CD4-positive, alpha-beta T cell treated with Interferon alpha-2 for 1 hour (primary cell): ENCODE data around the gene SLA2.
A peak's percentile ranks its signal among the peaks of the same experiment; 100 is the strongest.

Experiments used
- DNase-seq, 2 donors: peaks; one replicate each; pipeline ENCODE4 v3.0.0-alpha.2; 2020 to 2022

The SLA2 gene

GRCh38 chr20:36573798-36574365 is 72.1 kb downstream of the SLA2 start:
- peak; percentile 50 to 51 for DNase-seq

DNA sequence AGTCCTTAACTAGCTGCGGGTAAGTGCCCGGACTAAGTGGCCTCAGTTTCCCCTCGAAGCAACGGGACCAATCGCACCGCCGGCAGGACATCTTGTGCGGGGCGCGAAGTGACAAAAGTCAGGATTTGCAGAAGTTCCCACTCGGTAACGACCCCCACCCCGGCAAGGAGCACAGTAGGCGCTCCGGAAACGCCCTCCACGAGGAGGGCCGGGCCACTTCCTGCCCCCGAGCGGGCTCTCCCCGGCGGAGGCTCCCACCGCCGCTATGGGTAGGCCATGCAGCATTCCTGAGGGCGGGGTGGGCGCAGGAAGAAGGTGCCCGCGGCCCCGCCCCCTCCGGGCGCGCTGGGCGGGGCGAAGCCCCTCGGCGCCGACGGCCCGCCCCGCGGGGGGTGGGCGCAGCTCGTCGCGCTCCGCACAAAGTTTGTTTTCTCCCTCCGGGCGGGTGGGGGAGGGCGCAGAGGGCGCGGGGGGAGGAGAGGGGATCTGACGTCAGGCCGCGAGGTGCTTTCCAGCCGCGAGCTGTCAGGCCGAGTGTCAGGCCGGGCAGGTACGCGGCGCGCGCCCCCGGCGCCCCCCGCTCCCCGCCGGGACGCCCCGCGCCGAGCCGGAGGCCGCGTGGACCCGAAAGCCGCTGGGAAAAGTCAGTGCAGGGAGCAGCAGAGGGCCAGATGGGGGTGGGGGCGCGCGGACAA is 72.7 kb downstream of the SLA2 start, which contains the start of gene TGIF2:
TSS of gene TGIF2 (plus strand) at position 495 of the 695 bp plus-strand sequence. CDS start 5,178 bp downstream, outside the sequence.
- DNase-seq: peak; percentile 93 to 94

GRCh38 chr20:36572701-36573102 is 73.3 kb downstream of the SLA2 start:
- DNase-seq: peak; percentile 66 to 69

- DNase-seq: no peak
Measured at GRCh38 chr20:36571564-36572504, 74.2 kb downstream of the SLA2 start.

- no peak for DNase-seq
Measured at GRCh38 chr20:36569847-36570429, 76.1 kb downstream of the SLA2 start.

GRCh38 chr20:36565520-36565919 is 80.5 kb downstream of the SLA2 start:
- DNase-seq: no peak

GRCh38 chr20:36564726-36565121 is 81.3 kb downstream of the SLA2 start:
- DNase-seq: peak in 1 of 2 donors; percentile 46

- DNase-seq: peak in 1 of 2 donors; percentile 28
Measured at GRCh38 chr20:36564078-36564725, 81.8 kb downstream of the SLA2 start.

DNA sequence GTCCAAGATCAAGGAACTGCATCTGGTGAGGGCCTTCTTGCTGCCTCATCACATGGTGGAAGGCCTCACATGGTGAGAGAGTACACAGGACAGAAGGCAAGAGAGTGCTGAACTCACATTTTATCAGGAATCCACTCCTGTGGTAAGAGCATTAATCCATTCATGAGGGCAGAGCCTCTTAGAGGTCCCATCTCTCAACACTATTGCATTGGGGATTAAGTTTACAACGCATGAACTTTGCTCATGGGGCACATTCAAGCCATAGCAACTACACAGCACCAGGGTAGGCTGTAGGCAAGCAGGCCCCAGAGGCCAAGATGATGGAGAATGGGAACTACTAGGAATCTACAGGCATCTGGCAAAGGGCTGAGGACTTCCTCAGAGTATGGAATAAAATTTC is 82.6 kb downstream of the SLA2 start:
- DNase-seq: no peak

DNA sequence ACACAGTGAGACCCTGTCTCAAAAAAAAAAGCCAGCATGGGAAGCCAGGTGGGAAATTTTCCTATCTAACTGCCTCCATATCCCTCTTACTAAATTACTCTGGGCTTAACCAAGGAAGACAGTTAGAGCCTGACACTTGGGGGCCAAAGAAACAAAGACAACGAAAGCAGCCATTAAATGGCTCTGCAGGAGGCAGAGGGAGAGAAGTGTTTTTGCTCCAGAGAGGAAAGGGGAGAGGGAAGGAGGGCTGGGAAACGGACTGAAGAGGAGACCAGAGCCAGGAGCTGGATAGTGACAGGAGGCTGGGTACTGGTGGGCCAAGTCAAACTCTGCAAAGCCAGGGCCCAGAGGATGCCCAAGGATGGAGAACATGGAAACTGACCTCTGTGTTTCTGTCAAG is 83.3 kb downstream of the SLA2 start:
- DNase-seq: no peak
